HCT116 (cell line): ENCODE results near the gene ZFP36L2. TPM values are rescaled to one million over a fixed set of nuclear protein-coding genes. Genes with fewer than 3 reads are reported as not detected.
A peak's percentile ranks its signal among the peaks of the same experiment; 100 is the strongest.

ENCODE experiments used
- ATAC-seq: fragments of 200-7000 bp; cut with Tn5 transposase; 2 replicates; pipeline ENCODE4 v1.9.1; 2020; ENCODE audit warnings: mild to moderate bottlenecking, moderate library complexity
- BruUV-seq: library from RNA; stranded (reverse); fragments of 400-500 nt; replicated peaks from 2 replicates; lab custom pipeline; 2021; lab: Mats Ljungman, UMichigan
- CTCF ChIA-PET: fragments of 300-600 bp; sonication (Branson Sonifier 250); formaldehyde crosslinking; loops from one replicate; lab custom pipeline; 2021; ENCODE audit warnings: antibody characterized with exemption; lab: Charles Lee
- POLR2A ChIA-PET: fragments of 300-600, 350-600 bp; sonication (Branson Sonifier 250); formaldehyde crosslinking; loops from one replicate; lab custom pipeline; 2021; ENCODE audit warnings: antibody characterized with exemption; lab: Charles Lee
- RAD21 ChIA-PET, 2 experiments: fragments of 300-600 bp; sonication (Branson Sonifier 250); formaldehyde crosslinking; loops; one replicate each; lab custom pipeline; 2023; ENCODE audit warnings: low total read pairs in 2 of 2; ENCODE audit not compliant: uncharacterized antibody in 2 of 2, unreplicated experiment in 2 of 2, low non-redundant PET in 1 of 2; lab: Charles Lee
- DNase-seq: peaks from one replicate; pipeline ENCODE4 v3.0.0-alpha.2; 2010; ENCODE audit warnings: low read depth, low spot score
- H2AFZ ChIP-seq: fragments of 200-600 bp; shearing (Covaris generic), sonication (generic); 2 replicates; pipeline ENCODE4 v1.6.1; 2017; ENCODE audit warnings: low read depth, mixed run types, mixed read lengths, antibody characterized with exemption, low read length; ENCODE audit not compliant: poor library complexity, severe bottlenecking
- H3K27ac ChIP-seq: 2 replicates; pipeline ENCODE4 v1.5.1; 2012; ENCODE audit warnings: low read depth, low read length
- H3K27me3 ChIP-seq: fragments of 200-600 bp; sonication (generic); 2 replicates; pipeline ENCODE4 v1.6.1; 2016; ENCODE audit warnings: mixed run types, low read length, mixed read lengths; ENCODE audit not compliant: insufficient read depth
- H3K36me3 ChIP-seq, 2 experiments: fragments of 200-500 bp in 1 of 2; fragments of 200-600 bp in 1 of 2; sonication (Bioruptor generic) in 1 of 2; sonication (generic) in 1 of 2; 2 replicates each; pipeline versions ENCODE4 v1.5.1 to v1.6.1; 2014 to 2016; ENCODE audit warnings: low read length in 2 of 2, inconsistent platforms in 1 of 2, mixed read lengths in 1 of 2, mixed run types in 1 of 2; ENCODE audit not compliant: insufficient read depth in 2 of 2, control insufficient read depth in 1 of 2
- H3K4me1 ChIP-seq, 2 experiments: fragments of 200-600 bp in 1 of 2; sonication (generic) in 1 of 2; 2 replicates each; pipeline versions ENCODE4 v1.5.1 to v1.6.1; 2012 to 2017; ENCODE audit warnings: low read length in 2 of 2, inconsistent platforms in 1 of 2, mild to moderate bottlenecking in 1 of 2, mixed read lengths in 1 of 2, mixed run types in 1 of 2, moderate library complexity in 1 of 2; ENCODE audit not compliant: insufficient read depth in 2 of 2, control insufficient read depth in 1 of 2
- H3K4me2 ChIP-seq: fragments of 200-600 bp; sonication (generic); 2 replicates; pipeline ENCODE4 v1.6.1; 2017; ENCODE audit warnings: mixed run types, low read length, mixed read lengths
- H3K4me3 ChIP-seq, 2 experiments: fragments of 200-600 bp in 1 of 2; sonication (generic) in 1 of 2; replicated peaks in 1 of 2; 2 replicates each; pipeline ENCODE4 v1.5.1; 2011 to 2016; ENCODE audit warnings: low read length in 2 of 2, control low read depth in 1 of 2, low read depth in 1 of 2, mild to moderate bottlenecking in 1 of 2, mixed read lengths in 1 of 2, mixed run types in 1 of 2
- H3K79me2 ChIP-seq: fragments of 200-600 bp; sonication (generic); 2 replicates; pipeline ENCODE4 v1.6.1; 2017; ENCODE audit warnings: mild to moderate bottlenecking, mixed run types, low read length, moderate library complexity, mixed read lengths; ENCODE audit not compliant: insufficient read depth
- H3K9ac ChIP-seq: fragments of 200-600 bp; sonication (generic); 2 replicates; pipeline ENCODE4 v1.6.1; 2016; ENCODE audit warnings: low read length, mixed read lengths
- H3K9me2 ChIP-seq: fragments of 200-600 bp; sonication (generic), shearing (Covaris generic); 2 replicates; pipeline ENCODE4 v1.6.1; 2017; ENCODE audit warnings: mixed run types, mild to moderate bottlenecking, moderate library complexity; ENCODE audit not compliant: insufficient read depth
- H3K9me3 ChIP-seq, 2 experiments: fragments of 200-500 bp in 1 of 2; fragments of 200-600 bp in 1 of 2; sonication (Bioruptor generic) in 1 of 2; sonication (generic) in 1 of 2; 2 replicates each; pipeline ENCODE4 v1.6.1; 2014 to 2017; ENCODE audit warnings: low read length in 2 of 2, mixed read lengths in 2 of 2, inconsistent platforms in 1 of 2, low read depth in 1 of 2, mild to moderate bottlenecking in 1 of 2, mixed run types in 1 of 2, moderate library complexity in 1 of 2; ENCODE audit not compliant: control insufficient read depth in 1 of 2, insufficient read depth in 1 of 2
- H4K20me1 ChIP-seq: fragments of 200-600 bp; sonication (generic), shearing (Covaris generic); 2 replicates; pipeline ENCODE4 v1.6.1; 2017; ENCODE audit warnings: mixed run types, mild to moderate bottlenecking, moderate library complexity; ENCODE audit not compliant: insufficient read depth
- CBX3 ChIP-seq: IDR thresholded peaks from 2 replicates; pipeline ENCODE4 v1.6.1; 2012; ENCODE audit warnings: low read depth
- CEBPB ChIP-seq: IDR thresholded peaks from 2 replicates; pipeline ENCODE4 v1.6.1; 2012; ENCODE audit warnings: low read depth
- ELF1 ChIP-seq: IDR thresholded peaks from 2 replicates; pipeline ENCODE4 v1.6.1; 2012; ENCODE audit warnings: low read depth, borderline replicate concordance
- EZH2 ChIP-seq: fragments of 200-600 bp; sonication (generic); IDR thresholded peaks from 2 replicates; pipeline ENCODE4 v1.6.1; 2017; ENCODE audit warnings: antibody characterized with exemption, mixed run types
- FOSL1 ChIP-seq: IDR thresholded peaks from 2 replicates; pipeline ENCODE4 v1.6.1; 2012; ENCODE audit warnings: low read depth
- JUND ChIP-seq: IDR thresholded peaks from 2 replicates; pipeline ENCODE4 v1.6.1; 2012
- MAX ChIP-seq: IDR thresholded peaks from 2 replicates; pipeline ENCODE4 v1.6.1; 2012
- POLR2A ChIP-seq: IDR thresholded peaks from 2 replicates; pipeline ENCODE4 v1.7.0; 2011; ENCODE audit warnings: borderline replicate concordance; ENCODE audit not compliant: insufficient read depth, insufficient read length; ENCODE audit errors: extremely low read depth
- POLR2AphosphoS5 ChIP-seq: IDR thresholded peaks from 2 replicates; pipeline ENCODE4 v1.6.1; 2011; ENCODE audit warnings: mild to moderate bottlenecking, low read depth, low read length, moderate library complexity
- RAD21 ChIP-seq: IDR thresholded peaks from 2 replicates; pipeline ENCODE4 v1.6.1; 2012; ENCODE audit warnings: low read depth, mild to moderate bottlenecking
- SP1 ChIP-seq: IDR thresholded peaks from 2 replicates; pipeline ENCODE4 v1.6.1; 2012; ENCODE audit warnings: low read depth
- SRF ChIP-seq: IDR thresholded peaks from 2 replicates; pipeline ENCODE4 v1.6.1; 2012; ENCODE audit warnings: low read depth
- TCF7L2 ChIP-seq: IDR thresholded peaks from 2 replicates; pipeline ENCODE4 v1.7.0; 2011; ENCODE audit warnings: borderline replicate concordance, inconsistent platforms; ENCODE audit not compliant: insufficient read depth, insufficient read length; ENCODE audit errors: extremely low read depth
- ZBTB33 ChIP-seq: IDR thresholded peaks from 2 replicates; pipeline ENCODE4 v1.6.1; 2011; ENCODE audit warnings: mild to moderate bottlenecking, low read length, moderate library complexity; ENCODE audit not compliant: insufficient replicate concordance; ENCODE audit errors: extremely low read depth
- intact Hi-C: fragments of 100-400 bp; cut with micrococcal nuclease; formaldehyde crosslinking; loops from 2 replicates; pipeline ENCODE4 v1.10.0; 2022
- total RNA-seq: library from RNA; stranded (reverse); gene quantifications from one replicate; pipeline ENCODE4 v1.2.1, GENCODE V29; 2021; ENCODE audit not compliant: unreplicated experiment
- TF ChIP-seq, protein P1 (sequence below): IDR thresholded peaks from 2 replicates; pipeline ENCODE4 v1.6.1; 2012

Gene ZFP36L2
- total RNA-seq, 1 experiment from 2014 or later, result 30.3 TPM

DNA sequence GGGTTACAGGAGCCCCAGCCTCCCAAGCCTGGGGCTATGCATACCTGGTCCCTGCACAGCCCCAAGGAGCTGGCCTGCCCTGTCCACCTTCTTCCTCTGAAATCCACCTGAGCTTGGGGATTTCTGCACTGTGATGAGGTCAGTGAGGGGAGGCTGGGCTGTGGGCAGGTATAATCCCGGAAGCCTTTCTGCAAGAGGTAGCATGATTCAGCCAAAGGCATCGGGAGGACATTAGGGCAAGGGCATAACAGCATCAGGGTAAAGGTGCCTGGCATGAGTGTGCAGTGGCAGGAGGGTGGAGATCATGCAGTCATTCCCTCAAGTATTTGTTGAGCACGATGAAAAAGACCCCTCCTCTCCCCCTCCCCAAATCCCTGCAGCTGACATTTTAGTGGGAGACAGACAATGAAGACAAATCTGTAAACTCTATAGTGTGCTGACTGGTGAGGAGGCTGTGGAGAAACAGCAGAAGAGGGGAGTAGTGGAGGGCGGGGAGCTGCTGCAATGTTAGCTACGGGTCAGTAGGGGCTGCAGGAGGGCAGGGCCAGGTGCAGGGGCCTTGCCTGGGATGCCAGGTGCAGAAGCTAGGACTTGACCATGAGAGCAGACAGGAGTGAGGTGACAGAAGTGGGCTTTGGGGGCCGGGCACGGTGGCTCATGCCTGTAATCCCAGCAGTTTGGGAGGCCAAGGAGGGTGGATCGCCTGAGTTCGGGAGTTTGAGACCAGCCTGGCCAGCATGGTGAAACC lies 18.7 kb downstream of the ZFP36L2 start:
- TF ChIP-seq JUND (no peak), ELF1 (no peak), SRF (no peak), TCF7L2 (no peak), CBX3 (no peak), FOSL1 (no peak), RAD21 (no peak), EZH2 (no peak), POLR2A (no peak), MAX (no peak), CEBPB (no peak), ZBTB33 (no peak), POLR2AphosphoS5 (no peak), SP1 (no peak; the same call in 1 of the 2 replicates)
- TF ChIP-seq, protein P1, sequence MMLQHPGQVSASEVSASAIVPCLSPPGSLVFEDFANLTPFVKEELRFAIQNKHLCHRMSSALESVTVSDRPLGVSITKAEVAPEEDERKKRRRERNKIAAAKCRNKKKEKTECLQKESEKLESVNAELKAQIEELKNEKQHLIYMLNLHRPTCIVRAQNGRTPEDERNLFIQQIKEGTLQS, result no peak
- peak; percentile 72 for ATAC-seq
- H3K4me1 ChIP-seq, result peaks cover 4 to 24% of the 10 kb centered on the region in 2 experiments; a peak in 3 of 4 replicates
- H2AFZ ChIP-seq, result no peak overlapping the region
- ChIA-PET RAD21 (no interaction called here), POLR2A (no interaction called here), CTCF (no interaction called here)
- H3K36me3 ChIP-seq, result no peaks in the 10 kb centered on the region
- no peaks in the 10 kb centered on the region for H3K9me3 ChIP-seq
- DNase-seq, result no peak
- peak overlapping the region; percentile 20 for H3K4me2 ChIP-seq
- no peaks in the 10 kb centered on the region for H3K79me2 ChIP-seq
- no peak overlapping the region for H3K9ac ChIP-seq
- BruUV-seq, result no TSS peak
- no peaks in the 10 kb centered on the region for H3K27me3 ChIP-seq
- H3K4me3 ChIP-seq, result no peak overlapping the region
- H4K20me1 ChIP-seq, result no peaks in the 10 kb centered on the region
- H3K27ac ChIP-seq, result no peak overlapping the region
- no peaks in the 10 kb centered on the region for H3K9me2 ChIP-seq
- intact Hi-C loops, result no loop called here
